Central memory CD8-positive, alpha-beta T cell (primary cell): ENCODE results near the gene WASF2.
"Not testable (repeated sequence)": the region's sequence is repeated elsewhere in the genome, so short reads cannot be mapped to it uniquely, and the experiment has no call there.

Source experiments
- ATAC-seq: fragments of 150-1000 bp; cut with Tn5 transposase; replicated peaks from 2 replicates; pipeline ENCODE4 v1.10.0; 2022; ENCODE audit warnings: mild to moderate bottlenecking, moderate FRiP score, moderate number of reproducible peaks; ENCODE audit not compliant: poor library complexity, severe bottlenecking; ENCODE audit errors: extremely low read depth
- DNase-seq, 2 donors: peaks; one replicate each; pipeline ENCODE4 v3.0.0; 2021; ENCODE audit warnings: low spot score in 2 of 2
- H3K27ac Mint-ChIP-seq: one replicate; pipeline ENCODE4 v1.8.0; 2022; ENCODE audit warnings: low read depth, mild to moderate bottlenecking, moderate library complexity, mixed read lengths
- H3K27me3 Mint-ChIP-seq: one replicate; pipeline ENCODE4 v1.8.0; 2022; ENCODE audit warnings: mixed read lengths
- H3K36me3 Mint-ChIP-seq: one replicate; pipeline ENCODE4 v1.8.0; 2022; ENCODE audit warnings: mild to moderate bottlenecking, moderate library complexity, mixed read lengths; ENCODE audit not compliant: insufficient read depth
- H3K4me1 Mint-ChIP-seq: one replicate; pipeline ENCODE4 v1.8.0; 2022; ENCODE audit warnings: mixed read lengths
- H3K4me3 Mint-ChIP-seq: one replicate; pipeline ENCODE4 v1.8.0; 2022; ENCODE audit warnings: mild to moderate bottlenecking, moderate library complexity, mixed read lengths
- H3K9me3 Mint-ChIP-seq: one replicate; pipeline ENCODE4 v1.8.0; 2022; ENCODE audit warnings: mixed read lengths

The WASF2 gene

DNA sequence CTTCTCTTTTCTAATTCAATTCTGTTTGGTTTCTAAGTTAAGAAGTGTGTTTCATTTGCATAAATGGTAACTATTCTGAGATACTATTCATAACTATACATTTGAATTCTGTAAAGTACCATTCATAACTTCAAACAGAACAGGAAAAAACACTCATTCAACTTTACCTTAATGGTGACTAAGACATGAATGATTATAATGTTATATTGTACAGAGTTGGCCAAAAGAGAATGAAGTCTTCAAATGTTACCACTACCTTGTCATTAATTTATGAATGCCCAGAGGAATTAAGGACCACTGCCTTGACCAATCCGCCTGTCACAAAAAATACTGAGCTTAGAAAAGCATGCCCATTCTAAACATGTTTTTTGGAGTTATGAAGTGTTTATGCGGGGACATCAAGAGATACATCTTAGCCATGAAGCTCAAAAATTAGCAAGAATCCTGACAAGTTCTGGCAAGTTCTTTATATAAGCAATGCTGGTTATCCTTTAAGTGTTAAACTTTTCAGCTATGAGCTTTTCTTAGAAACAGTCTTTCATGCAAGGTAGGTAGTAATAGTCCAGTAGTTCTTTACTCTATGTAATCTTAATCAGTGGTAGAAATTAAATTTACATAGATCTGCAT lies 7.9 kb downstream of the WASF2 start:
- Mint-ChIP-seq H3K36me3 (peaks cover 20% of the 10 kb centered on the region), H3K4me3 (no peak overlapping the region), H3K27me3 (no peaks in the 10 kb centered on the region), H3K27ac (peak overlapping the region; percentile 12), H3K9me3 (no peaks in the 10 kb centered on the region), H3K4me1 (peaks cover 28% of the 10 kb centered on the region)
- DNase-seq (no peak), ATAC-seq (no peak)

GRCh38 chr1:27478098-27478497 lies 11.9 kb downstream of the WASF2 start:
- ATAC-seq (no peak), DNase-seq (no peak)
- Mint-ChIP-seq H3K4me3 (no peak overlapping the region), H3K9me3 (no peaks in the 10 kb centered on the region), H3K27ac (peak overlapping the region; percentile 89), H3K4me1 (peaks cover 56% of the 10 kb centered on the region), H3K36me3 (peaks cover 14% of the 10 kb centered on the region), H3K27me3 (no peaks in the 10 kb centered on the region)

DNA sequence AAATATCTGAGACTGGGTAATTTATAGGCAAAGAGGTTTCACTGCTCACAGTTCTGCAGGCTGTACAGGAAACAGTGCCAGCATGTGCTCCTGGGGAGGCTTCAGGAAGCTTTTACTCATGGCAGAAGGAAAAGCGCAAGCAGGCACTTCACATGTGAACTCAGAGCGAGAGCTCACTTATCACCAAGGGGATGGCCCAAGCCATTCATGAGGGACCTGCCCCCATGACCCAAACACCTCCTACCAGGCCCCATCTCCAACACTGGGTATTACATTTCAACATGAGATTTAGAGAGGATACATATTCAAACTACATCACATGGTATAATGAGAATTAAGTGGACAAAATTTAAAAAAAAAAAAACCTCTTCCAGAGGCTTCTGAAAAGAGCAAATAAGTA lies 13.7 kb downstream of the WASF2 start:
- Mint-ChIP-seq H3K9me3 (no peaks in the 10 kb centered on the region), H3K36me3 (peaks cover 16% of the 10 kb centered on the region), H3K4me3 (no peak overlapping the region), H3K4me1 (peaks cover 49% of the 10 kb centered on the region), H3K27me3 (no peaks in the 10 kb centered on the region), H3K27ac (no peak overlapping the region)
- DNase-seq (no peak), ATAC-seq (no peak)

DNA sequence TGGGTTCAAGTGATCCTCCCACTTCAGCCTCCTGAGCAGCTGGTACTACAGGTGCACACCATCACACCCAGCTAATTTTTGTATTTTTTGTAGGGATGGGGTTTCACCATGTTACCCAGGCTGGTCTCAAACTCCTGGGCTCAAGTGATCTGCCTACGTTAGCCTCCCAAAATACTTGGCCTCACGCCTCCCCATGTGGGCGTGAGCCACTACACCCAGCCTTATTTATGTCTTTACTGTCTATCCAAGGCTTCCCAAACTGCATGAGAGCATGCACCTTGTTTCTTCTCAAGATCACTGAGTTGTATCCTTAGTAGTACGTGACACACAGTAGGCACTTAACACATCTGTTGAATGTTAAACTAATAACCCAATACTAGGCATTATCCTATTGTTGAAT lies 14.2 kb downstream of the WASF2 start:
- ATAC-seq (no peak), DNase-seq (no peak)
- H3K36me3 Mint-ChIP-seq, result peaks cover 20% of the 10 kb centered on the region
- H3K27ac Mint-ChIP-seq, result peak overlapping the region; percentile 1
- no peaks in the 10 kb centered on the region for H3K9me3 Mint-ChIP-seq
- H3K4me1 Mint-ChIP-seq, result peaks cover 54% of the 10 kb centered on the region
- H3K4me3 Mint-ChIP-seq, result no peak overlapping the region
- H3K27me3 Mint-ChIP-seq, result no peaks in the 10 kb centered on the region

DNA sequence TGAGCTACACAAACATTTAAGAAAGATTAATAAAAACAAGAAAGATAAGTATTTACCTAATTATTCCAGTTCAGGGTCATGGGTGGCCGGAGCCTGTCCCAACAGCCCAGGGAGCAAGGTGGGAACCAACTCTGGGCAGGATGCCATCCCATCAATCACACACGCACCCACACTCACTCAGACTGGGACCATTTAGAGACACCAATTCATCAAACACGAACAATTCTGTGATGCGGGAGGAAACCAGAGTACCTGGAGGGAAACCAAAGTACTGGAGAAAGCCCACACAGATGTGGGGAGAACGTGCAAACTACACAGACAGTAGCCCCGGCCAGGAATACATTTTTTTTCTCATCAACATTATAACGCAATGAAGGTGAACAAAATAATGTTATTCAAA lies 16.2 kb downstream of the WASF2 start:
- peaks cover 73% of the 10 kb centered on the region for H3K4me1 Mint-ChIP-seq
- no peak for ATAC-seq
- H3K36me3 Mint-ChIP-seq, result peaks cover 20% of the 10 kb centered on the region
- H3K27ac Mint-ChIP-seq, result peak overlapping the region; percentile 39
- peak overlapping the region; percentile 26 for H3K4me3 Mint-ChIP-seq
- DNase-seq, result no peak
- H3K9me3 Mint-ChIP-seq, result no peaks in the 10 kb centered on the region
- H3K27me3 Mint-ChIP-seq, result no peaks in the 10 kb centered on the region

DNA sequence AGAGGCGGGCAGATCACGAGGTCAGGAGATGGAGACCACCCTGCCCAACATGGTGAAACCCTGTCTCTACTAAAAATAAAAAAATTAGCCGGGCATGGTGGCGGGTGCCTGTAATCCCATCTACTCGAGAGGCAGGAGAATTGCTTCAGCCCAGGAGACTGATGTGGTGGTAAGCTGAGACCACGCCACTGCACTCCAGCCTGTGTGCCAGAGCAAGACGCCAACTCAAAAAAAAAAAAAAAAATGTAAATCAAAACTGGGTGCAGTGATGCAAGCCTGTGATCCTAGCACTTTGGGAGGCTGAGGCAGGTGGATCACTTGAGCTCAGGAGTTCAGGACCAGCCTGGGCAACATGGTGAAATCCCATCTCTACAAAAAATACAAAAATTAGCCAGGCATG lies 17.9 kb downstream of the WASF2 start:
- ATAC-seq, H3K9me3 Mint-ChIP-seq: not testable (repeated sequence)
- H3K4me1 Mint-ChIP-seq, result peaks cover 75% of the 10 kb centered on the region

GRCh38 chr1:27471477-27471876 lies 18.5 kb downstream of the WASF2 start:
- Mint-ChIP-seq H3K27ac (no peak overlapping the region), H3K4me1 (peaks cover 69% of the 10 kb centered on the region), H3K4me3 (no peak overlapping the region), H3K9me3 (no peaks in the 10 kb centered on the region), H3K36me3 (peaks cover 13% of the 10 kb centered on the region), H3K27me3 (no peaks in the 10 kb centered on the region)
- no peak for ATAC-seq
- no peak for DNase-seq

More for the DNA sequence above, 17.9 kb downstream of the WASF2 start:
- H3K36me3 Mint-ChIP-seq, result peaks cover 15% of the 10 kb centered on the region
- DNase-seq, H3K27ac Mint-ChIP-seq, H3K4me3 Mint-ChIP-seq, H3K27me3 Mint-ChIP-seq: not testable (repeated sequence)

DNA sequence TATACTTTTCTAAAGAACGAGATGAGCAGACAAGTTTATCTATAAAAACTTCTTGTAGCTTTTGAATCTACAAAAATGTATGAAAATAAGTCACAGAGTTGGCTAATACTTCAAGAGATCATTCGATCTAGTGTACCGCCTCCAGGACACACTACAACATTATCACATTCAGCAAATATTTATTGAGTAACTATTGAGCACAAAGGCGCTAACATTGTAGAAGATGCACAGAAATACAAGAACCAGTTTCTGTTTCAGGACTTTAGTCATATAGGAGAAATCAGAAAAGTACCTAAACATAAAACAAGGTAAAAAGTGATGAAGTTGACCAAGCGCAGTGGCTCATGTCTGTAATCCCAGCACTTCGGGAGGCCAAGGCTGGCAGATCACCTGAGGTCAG lies 20.6 kb downstream of the WASF2 start:
- peaks cover 65% of the 10 kb centered on the region for H3K4me1 Mint-ChIP-seq
- H3K4me3 Mint-ChIP-seq, result no peak overlapping the region
- H3K27me3 Mint-ChIP-seq, result no peaks in the 10 kb centered on the region
- H3K36me3 Mint-ChIP-seq, result peaks cover 19% of the 10 kb centered on the region
- H3K9me3 Mint-ChIP-seq, result no peaks in the 10 kb centered on the region
- H3K27ac Mint-ChIP-seq, result peak overlapping the region; percentile 17
- no peak for DNase-seq
- ATAC-seq, result no peak

GRCh38 chr1:27468378-27468777 lies 21.6 kb downstream of the WASF2 start:
- H3K9me3 Mint-ChIP-seq, H3K4me3 Mint-ChIP-seq, DNase-seq, H3K27me3 Mint-ChIP-seq, ATAC-seq: not testable (repeated sequence)
- H3K27ac Mint-ChIP-seq, result peak overlapping the region; percentile 17
- peaks cover 19% of the 10 kb centered on the region for H3K36me3 Mint-ChIP-seq
- peaks cover 56% of the 10 kb centered on the region for H3K4me1 Mint-ChIP-seq

GRCh38 chr1:27464926-27465647 lies 24.9 kb downstream of the WASF2 start:
- no peak overlapping the region for H3K4me3 Mint-ChIP-seq
- peaks cover 14% of the 10 kb centered on the region for H3K36me3 Mint-ChIP-seq
- no peaks in the 10 kb centered on the region for H3K27me3 Mint-ChIP-seq
- DNase-seq, result no peak
- peaks cover 42% of the 10 kb centered on the region for H3K4me1 Mint-ChIP-seq
- H3K9me3 Mint-ChIP-seq, result no peaks in the 10 kb centered on the region
- peak overlapping the region; percentile 68 for H3K27ac Mint-ChIP-seq
- ATAC-seq, result no peak

DNA sequence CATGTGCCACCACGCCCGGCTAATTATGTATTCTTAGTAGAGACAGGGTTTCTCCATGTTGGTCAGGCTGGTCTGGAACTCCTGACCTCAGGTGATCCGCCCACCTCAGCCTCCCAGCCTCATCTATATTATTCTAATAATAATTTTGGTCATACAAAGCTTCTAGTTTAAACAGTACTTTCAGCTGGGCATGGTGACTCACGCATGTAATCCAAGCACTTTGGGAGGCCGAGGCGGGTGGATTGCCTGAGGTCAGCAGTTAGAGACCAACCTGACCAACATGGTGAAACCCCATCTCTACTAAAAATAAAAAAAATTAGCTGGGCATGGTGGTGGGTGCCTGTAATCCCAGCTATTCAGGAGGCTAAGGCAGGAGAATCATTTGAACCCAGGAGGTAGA lies 26.1 kb downstream of the WASF2 start:
- not testable (repeated sequence) for H3K9me3 Mint-ChIP-seq, ATAC-seq, H3K27me3 Mint-ChIP-seq, DNase-seq, H3K4me3 Mint-ChIP-seq, H3K27ac Mint-ChIP-seq
- peaks cover 11% of the 10 kb centered on the region for H3K36me3 Mint-ChIP-seq
- H3K4me1 Mint-ChIP-seq, result peaks cover 33% of the 10 kb centered on the region

DNA sequence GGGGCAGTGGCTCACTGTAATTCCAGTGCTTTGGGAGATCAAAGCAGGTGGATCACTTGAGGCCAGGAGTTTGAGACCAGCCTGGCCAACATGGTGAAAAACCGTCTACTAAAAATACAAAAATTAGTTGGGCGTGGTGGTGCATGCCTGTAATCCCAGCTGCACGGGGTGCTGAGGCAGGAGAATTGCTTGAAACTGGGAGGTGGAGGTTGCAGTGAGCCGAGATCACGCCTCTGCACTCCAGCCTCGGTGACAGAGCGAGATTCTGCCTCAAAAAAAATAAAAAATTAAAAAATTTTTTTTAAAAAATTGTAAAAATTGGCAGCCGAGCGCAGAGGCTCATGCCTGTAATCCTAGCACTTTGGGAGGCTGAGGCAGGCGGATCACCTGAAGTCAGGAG lies 31.4 kb downstream of the WASF2 start:
- not testable (repeated sequence) for H3K4me3 Mint-ChIP-seq, H3K27ac Mint-ChIP-seq, ATAC-seq, H3K36me3 Mint-ChIP-seq, DNase-seq, H3K9me3 Mint-ChIP-seq, H3K27me3 Mint-ChIP-seq
- H3K4me1 Mint-ChIP-seq, result peaks cover 38% of the 10 kb centered on the region

GRCh38 chr1:27455139-27455811 lies 34.7 kb downstream of the WASF2 start:
- peak overlapping the region; percentile 83 for H3K27ac Mint-ChIP-seq
- peak; percentile 76 for ATAC-seq
- peaks cover 46% of the 10 kb centered on the region for H3K4me1 Mint-ChIP-seq
- H3K4me3 Mint-ChIP-seq, result peak overlapping the region; percentile 30
- no peaks in the 10 kb centered on the region for H3K9me3 Mint-ChIP-seq
- DNase-seq, result no peak
- no peaks in the 10 kb centered on the region for H3K27me3 Mint-ChIP-seq
- peaks cover 9% of the 10 kb centered on the region for H3K36me3 Mint-ChIP-seq
